Activated T-cell treated with anti-CD3 and anti-CD28 coated beads, Interleukin-2, amount 50 U/mL, for 4 hours (primary cell): Measurements from ENCODE around the gene DARS2. TPM values are rescaled to one million over a fixed set of nuclear protein-coding genes. Genes with fewer than 3 reads are reported as not detected.
"Not testable (repeated sequence)": the region's sequence is repeated elsewhere in the genome, so short reads cannot be mapped to it uniquely, and the experiment has no call there.

Source experiments
- ATAC-seq, 2 donors: fragments of 200-7000 bp; cut with Tn5 transposase; one replicate each; pipeline ENCODE4 v1.10.0; 2021
- DNase-seq: peaks from one replicate; pipeline ENCODE4 v3.0.0-alpha.2; 2020
- H3K27me3 Mint-ChIP-seq: one replicate; pipeline ENCODE4 v1.8.0; 2021; ENCODE audit warnings: low read depth, mixed read lengths
- H3K36me3 Mint-ChIP-seq: one replicate; pipeline ENCODE4 v1.8.0; 2022; ENCODE audit warnings: mixed read lengths; ENCODE audit not compliant: insufficient read depth
- H3K4me1 Mint-ChIP-seq: one replicate; pipeline ENCODE4 v1.8.0; 2021; ENCODE audit warnings: low read depth, mixed read lengths
- H3K4me3 Mint-ChIP-seq: one replicate; pipeline ENCODE4 v1.8.0; 2021; ENCODE audit warnings: mild to moderate bottlenecking, moderate library complexity, mixed read lengths
- H3K9me3 Mint-ChIP-seq: one replicate; pipeline ENCODE4 v1.8.0; 2021; ENCODE audit warnings: mixed read lengths
- total RNA-seq, 3 donors: library from RNA; stranded (reverse); gene quantifications; one replicate each; pipeline ENCODE4 v1.2.1, GENCODE V29; 2021

DARS2 gene
- total RNA-seq, 3 donors from 2014 or later: 30.7 to 38.6 (median 35.5) TPM

GRCh38 chr1:173866413-173867115, 42.1 kb downstream of the DARS2 start:
- peak overlapping the region; percentile 91 for H3K4me3 Mint-ChIP-seq
- no peaks in the 10 kb centered on the region for H3K9me3 Mint-ChIP-seq
- H3K36me3 Mint-ChIP-seq: peaks cover 56% of the 10 kb centered on the region
- no peaks in the 10 kb centered on the region for H3K27me3 Mint-ChIP-seq
- ATAC-seq (no peak), DNase-seq (no peak)
- peaks cover 51% of the 10 kb centered on the region for H3K4me1 Mint-ChIP-seq

- Mint-ChIP-seq H3K4me1 (peaks cover 56% of the 10 kb centered on the region), H3K9me3 (no peaks in the 10 kb centered on the region), H3K4me3 (peak overlapping the region; percentile 91), H3K36me3 (peaks cover 52% of the 10 kb centered on the region), H3K27me3 (no peaks in the 10 kb centered on the region)
- DNase-seq (peak; percentile 25), ATAC-seq (no peak)
These were observed 42.8 kb downstream of the DARS2 start for GRCh38 chr1:173867141-173867752.

- peak; percentile 80 to 82 for ATAC-seq
- Mint-ChIP-seq H3K9me3 (no peaks in the 10 kb centered on the region), H3K36me3 (peaks cover 52% of the 10 kb centered on the region), H3K4me1 (peaks cover 58% of the 10 kb centered on the region), H3K4me3 (peak within 1 kb of the TSS; percentile 91), H3K27me3 (no peaks in the 10 kb centered on the region)
- DNase-seq: peak; percentile 99
These were observed 43.3 kb downstream of the DARS2 start, which contains the start of gene GAS5 for GRCh38 chr1:173867753-173868265. TSS of gene GAS5 (minus strand) at chr1:173867989.

- Mint-ChIP-seq H3K4me1 (peaks cover 64% of the 10 kb centered on the region), H3K27me3 (no peaks in the 10 kb centered on the region), H3K9me3 (no peaks in the 10 kb centered on the region), H3K4me3 (peak within 1 kb of the TSS; percentile 91), H3K36me3 (peaks cover 49% of the 10 kb centered on the region)
- DNase-seq: peak; percentile 90
- ATAC-seq: peak; percentile 58 to 65
These were observed 44.0 kb downstream of the DARS2 start, which contains the start of gene ZBTB37 for GRCh38 chr1:173868266-173869020. TSS of gene ZBTB37 (plus strand) at chr1:173868380. CDS start at chr1:173870226, 1,846 bp downstream.

- no peaks in the 10 kb centered on the region for H3K27me3 Mint-ChIP-seq
- peaks cover 60% of the 10 kb centered on the region for H3K4me1 Mint-ChIP-seq
- no peak for DNase-seq
- H3K9me3 Mint-ChIP-seq: no peaks in the 10 kb centered on the region
- ATAC-seq: no peak
- peaks cover 44% of the 10 kb centered on the region for H3K36me3 Mint-ChIP-seq
- peak overlapping the region; percentile 91 for H3K4me3 Mint-ChIP-seq
These were observed 44.5 kb downstream of the DARS2 start for GRCh38 chr1:173869021-173869359.

- Mint-ChIP-seq H3K4me1 (peaks cover 47% of the 10 kb centered on the region), H3K27me3 (no peaks in the 10 kb centered on the region), H3K4me3 (peak overlapping the region; percentile 91), H3K36me3 (peaks cover 35% of the 10 kb centered on the region), H3K9me3 (no peaks in the 10 kb centered on the region)
- DNase-seq: no peak
- ATAC-seq: no peak
These were observed 46.0 kb downstream of the DARS2 start for GRCh38 chr1:173870252-173871075.

GRCh38 chr1:173871091-173871490, 46.6 kb downstream of the DARS2 start:
- H3K9me3 Mint-ChIP-seq: no peaks in the 10 kb centered on the region
- H3K4me3 Mint-ChIP-seq: peak overlapping the region; percentile 91
- H3K4me1 Mint-ChIP-seq: peaks cover 43% of the 10 kb centered on the region
- H3K36me3 Mint-ChIP-seq: peaks cover 33% of the 10 kb centered on the region
- ATAC-seq (no peak), DNase-seq (no peak)
- no peaks in the 10 kb centered on the region for H3K27me3 Mint-ChIP-seq

- DNase-seq: no peak
- H3K27me3 Mint-ChIP-seq: no peaks in the 10 kb centered on the region
- no peaks in the 10 kb centered on the region for H3K9me3 Mint-ChIP-seq
- ATAC-seq: no peak
- no peak overlapping the region for H3K4me3 Mint-ChIP-seq
- peaks cover 32% of the 10 kb centered on the region for H3K36me3 Mint-ChIP-seq
- H3K4me1 Mint-ChIP-seq: peaks cover 43% of the 10 kb centered on the region
These were observed 47.0 kb downstream of the DARS2 start for GRCh38 chr1:173871500-173871899.

- H3K36me3 Mint-ChIP-seq: peaks cover 37% of the 10 kb centered on the region
- DNase-seq (no peak), ATAC-seq (no peak)
- H3K4me1 Mint-ChIP-seq: peaks cover 12% of the 10 kb centered on the region
- no peaks in the 10 kb centered on the region for H3K9me3 Mint-ChIP-seq
- H3K4me3 Mint-ChIP-seq: no peak overlapping the region
- H3K27me3 Mint-ChIP-seq: no peaks in the 10 kb centered on the region
These were observed 52.3 kb downstream of the DARS2 start for GRCh38 chr1:173876732-173877131.

- no peaks in the 10 kb centered on the region for H3K27me3 Mint-ChIP-seq
- H3K4me1 Mint-ChIP-seq: peaks cover 3% of the 10 kb centered on the region
- ATAC-seq: no peak
- DNase-seq: no peak
- no peak overlapping the region for H3K4me3 Mint-ChIP-seq
- no peaks in the 10 kb centered on the region for H3K9me3 Mint-ChIP-seq
- peaks cover 37% of the 10 kb centered on the region for H3K36me3 Mint-ChIP-seq
These were observed 53.8 kb downstream of the DARS2 start for GRCh38 chr1:173878251-173878650.

GRCh38 chr1:173881117-173881516, 56.6 kb downstream of the DARS2 start:
- not testable (repeated sequence) for ATAC-seq, H3K4me3 Mint-ChIP-seq, DNase-seq, H3K27me3 Mint-ChIP-seq, H3K4me1 Mint-ChIP-seq, H3K9me3 Mint-ChIP-seq
- peaks cover 33% of the 10 kb centered on the region for H3K36me3 Mint-ChIP-seq

- Mint-ChIP-seq H3K9me3 (no peaks in the 10 kb centered on the region), H3K36me3 (peaks cover 32% of the 10 kb centered on the region), H3K4me3 (no peak overlapping the region), H3K4me1 (peaks cover 26% of the 10 kb centered on the region), H3K27me3 (no peaks in the 10 kb centered on the region)
- no peak for DNase-seq
- ATAC-seq: no peak
These were observed 60.2 kb downstream of the DARS2 start for GRCh38 chr1:173884701-173885100.

- Mint-ChIP-seq H3K9me3 (no peaks in the 10 kb centered on the region), H3K4me1 (peaks cover 31% of the 10 kb centered on the region), H3K4me3 (no peak overlapping the region), H3K36me3 (peaks cover 37% of the 10 kb centered on the region), H3K27me3 (no peaks in the 10 kb centered on the region)
- ATAC-seq (peak in 1 of 2 donors; percentile 14), DNase-seq (no peak)
These were observed 62.5 kb downstream of the DARS2 start for GRCh38 chr1:173886746-173887611.
